NCI-H345 treated with DMSO at 0.1 percent for 48 hours (cell line): Measurements from ENCODE around the gene SLC25A42.
"Not testable (repeated sequence)": the region's sequence is repeated elsewhere in the genome, so short reads cannot be mapped to it uniquely, and the experiment has no call there.

Source experiments
- DNase-seq: peaks from one replicate; lab custom pipeline; 2025; ENCODE audit not compliant: unreplicated experiment; lab: John Stamatoyannopoulos, UW

The SLC25A42 gene

DNA sequence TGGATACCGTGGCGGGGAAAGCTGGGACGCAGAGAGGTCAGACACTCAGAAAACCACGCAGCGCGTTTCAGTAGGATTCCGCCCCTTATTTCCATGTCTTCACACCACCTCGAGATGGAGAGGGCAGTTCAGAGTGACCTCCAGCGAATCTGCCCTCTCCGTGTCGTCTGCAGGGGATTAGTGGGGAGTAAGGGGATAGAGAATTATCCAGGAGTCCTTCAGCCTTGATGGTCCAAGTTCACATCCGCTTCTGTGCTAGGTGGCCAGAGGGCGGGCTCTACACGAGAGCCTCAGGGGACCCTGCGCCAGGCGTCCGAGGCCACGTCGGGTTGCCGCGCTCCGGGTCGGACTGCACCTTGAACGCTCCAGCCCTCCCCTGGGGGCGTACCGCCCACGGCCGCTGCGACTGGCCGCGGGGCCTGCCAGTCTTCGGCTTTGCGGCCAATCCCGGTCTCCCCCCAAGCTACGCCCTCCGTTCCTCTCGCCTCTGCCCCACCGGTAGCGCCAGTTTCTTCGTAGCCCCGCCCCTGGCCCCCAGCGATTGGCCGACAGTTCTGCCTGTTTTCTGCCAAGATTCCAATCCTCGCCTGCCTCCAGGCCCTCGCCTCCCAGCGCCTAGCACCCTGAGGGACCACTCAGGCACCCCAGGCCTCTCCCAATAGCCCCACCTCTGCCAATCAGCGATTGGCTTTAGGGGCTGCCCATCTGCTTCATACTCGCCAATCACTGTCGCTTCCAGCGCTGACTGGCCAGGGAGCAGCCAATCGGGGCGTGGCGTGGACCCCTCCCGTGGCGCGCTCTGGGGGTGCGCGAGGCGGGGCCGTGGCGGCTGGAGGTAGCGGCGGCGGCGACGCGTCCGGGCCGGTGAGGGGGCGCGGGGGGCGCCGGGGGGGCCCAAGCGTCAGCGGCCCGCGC lies at the start of gene SLC25A42:
SLC25A42 (plus strand) TSS at position 812 of the 915 bp plus-strand sequence. CDS start 32,131 bp downstream, outside the sequence.
- DNase-seq = peak; percentile 94

- no peak for DNase-seq
Measured at GRCh38 chr19:19021115-19021514, 42.7 kb upstream of the SLC25A42 start.

DNA sequence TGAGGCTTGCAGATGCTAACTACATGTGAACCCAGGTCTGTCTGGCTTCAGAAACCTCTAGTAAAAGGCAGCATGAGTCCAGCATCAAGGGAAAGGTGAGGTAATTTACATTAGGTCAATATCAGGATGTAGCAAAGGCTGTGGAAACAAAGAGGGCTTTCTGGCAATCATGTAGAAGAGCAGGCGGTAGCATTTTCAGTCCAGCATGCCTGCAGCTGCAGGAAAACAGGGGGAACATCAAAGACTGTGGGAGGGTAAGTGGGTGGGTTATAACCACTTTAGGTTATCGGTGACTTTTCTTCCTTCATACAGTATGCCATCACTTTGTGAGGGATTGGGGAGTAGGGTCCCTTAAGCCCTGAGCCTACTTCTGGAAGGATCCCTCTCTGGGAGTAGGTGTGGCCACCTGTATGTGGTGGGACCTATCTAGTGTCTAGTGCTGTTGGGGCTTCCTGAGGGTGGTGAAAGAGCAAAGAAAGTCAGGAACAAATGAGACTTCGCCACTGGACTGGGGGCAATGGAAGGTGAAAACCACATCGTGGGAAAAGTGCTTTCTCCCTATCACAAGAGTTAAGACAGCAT lies 41.3 kb upstream of the SLC25A42 start:
- DNase-seq = no peak

DNA sequence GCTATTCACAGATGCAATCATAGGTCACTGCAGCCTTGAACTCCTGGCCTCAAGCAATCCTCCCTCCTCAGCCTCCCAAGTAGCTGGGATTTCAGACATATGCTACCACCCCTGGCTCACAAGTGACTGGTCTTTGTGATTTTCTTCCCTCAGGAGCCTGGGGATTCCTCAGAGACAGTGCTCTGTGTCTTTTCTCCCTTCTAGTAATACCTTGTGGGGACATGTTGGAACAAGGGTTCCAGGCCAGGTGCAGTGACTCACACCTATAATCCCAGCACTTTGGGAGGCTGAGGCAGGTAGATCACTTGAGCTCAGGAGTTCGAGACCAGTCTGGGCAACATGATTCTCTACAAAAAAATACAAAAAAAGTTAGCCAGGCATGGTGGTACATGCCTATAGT lies 40.4 kb upstream of the SLC25A42 start:
- DNase-seq = not testable (repeated sequence)

DNA sequence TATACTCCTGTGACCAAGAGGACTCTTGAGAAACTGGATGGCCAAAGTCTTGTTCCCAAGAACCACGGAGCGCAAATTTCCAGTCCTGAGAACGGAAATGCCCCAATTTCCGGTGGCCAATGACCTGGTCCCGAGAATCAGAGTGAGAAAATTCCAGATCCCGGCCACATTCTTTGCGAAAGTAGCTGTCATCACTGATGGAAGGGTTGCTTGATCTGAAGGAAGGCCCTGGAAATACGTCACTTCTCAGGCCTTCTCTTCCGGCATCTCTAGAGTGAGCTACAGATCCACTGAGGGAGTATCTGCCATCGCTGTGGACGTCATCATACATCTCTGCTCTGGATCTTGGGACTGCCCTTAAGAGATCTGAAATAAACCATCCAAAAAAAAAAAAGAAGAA lies 37.9 kb upstream of the SLC25A42 start:
- DNase-seq = no peak

DNA sequence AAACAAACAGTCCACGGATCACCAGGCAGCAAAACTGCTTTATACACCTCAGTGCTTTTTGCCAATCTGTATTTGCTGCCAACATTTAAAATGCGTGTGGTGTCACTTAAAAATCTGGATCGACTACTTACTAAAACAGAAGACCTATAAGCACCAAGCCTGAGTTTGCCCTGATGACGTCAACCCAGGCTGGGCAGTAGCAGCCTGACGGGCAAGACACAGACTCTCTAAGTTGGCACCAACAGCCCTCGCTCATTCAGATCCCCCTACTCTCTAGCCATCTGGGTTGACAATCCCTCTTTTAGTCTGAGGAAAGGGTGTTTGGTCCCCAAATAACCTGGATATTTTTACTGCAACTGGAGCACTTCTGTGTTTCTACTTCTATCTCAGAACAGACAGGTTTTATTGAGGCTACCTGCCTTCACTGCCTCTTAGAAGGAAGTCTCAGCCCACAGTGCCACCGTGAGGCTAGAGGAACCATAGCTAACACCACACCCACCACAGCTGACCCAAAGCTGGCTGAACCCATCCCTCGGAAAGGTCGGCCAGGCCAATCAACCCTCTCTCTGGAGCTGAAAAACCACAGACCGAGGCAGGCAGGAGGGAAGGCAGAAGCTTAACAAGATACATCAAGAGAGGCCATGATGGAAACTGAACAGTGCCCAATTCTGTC lies 37.4 kb upstream of the SLC25A42 start:
- DNase-seq = no peak

DNA sequence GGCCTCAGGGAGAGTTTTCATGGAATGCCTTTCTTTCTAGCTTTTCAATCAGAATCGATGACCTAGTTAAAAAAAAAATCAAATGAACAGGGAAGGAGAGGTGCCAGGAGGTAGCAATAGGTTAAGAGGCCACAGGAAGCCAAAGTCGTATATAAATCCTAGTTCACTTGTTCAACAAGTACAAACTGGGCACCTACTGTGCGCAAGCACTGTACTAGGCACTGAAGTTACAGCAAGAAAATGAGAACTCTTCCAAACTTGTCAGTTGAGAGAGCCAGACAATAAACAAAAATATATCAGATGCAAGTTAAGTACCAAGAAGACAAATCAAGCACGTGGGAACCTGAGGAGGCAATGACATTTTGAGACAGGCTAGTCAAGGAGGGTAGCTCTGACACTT lies 36.6 kb upstream of the SLC25A42 start:
- DNase-seq = no peak

- DNase-seq = no peak
Measured at GRCh38 chr19:19028526-19028925, 35.3 kb upstream of the SLC25A42 start.

- no peak for DNase-seq
Measured at GRCh38 chr19:19031891-19032290, 31.9 kb upstream of the SLC25A42 start.

DNA sequence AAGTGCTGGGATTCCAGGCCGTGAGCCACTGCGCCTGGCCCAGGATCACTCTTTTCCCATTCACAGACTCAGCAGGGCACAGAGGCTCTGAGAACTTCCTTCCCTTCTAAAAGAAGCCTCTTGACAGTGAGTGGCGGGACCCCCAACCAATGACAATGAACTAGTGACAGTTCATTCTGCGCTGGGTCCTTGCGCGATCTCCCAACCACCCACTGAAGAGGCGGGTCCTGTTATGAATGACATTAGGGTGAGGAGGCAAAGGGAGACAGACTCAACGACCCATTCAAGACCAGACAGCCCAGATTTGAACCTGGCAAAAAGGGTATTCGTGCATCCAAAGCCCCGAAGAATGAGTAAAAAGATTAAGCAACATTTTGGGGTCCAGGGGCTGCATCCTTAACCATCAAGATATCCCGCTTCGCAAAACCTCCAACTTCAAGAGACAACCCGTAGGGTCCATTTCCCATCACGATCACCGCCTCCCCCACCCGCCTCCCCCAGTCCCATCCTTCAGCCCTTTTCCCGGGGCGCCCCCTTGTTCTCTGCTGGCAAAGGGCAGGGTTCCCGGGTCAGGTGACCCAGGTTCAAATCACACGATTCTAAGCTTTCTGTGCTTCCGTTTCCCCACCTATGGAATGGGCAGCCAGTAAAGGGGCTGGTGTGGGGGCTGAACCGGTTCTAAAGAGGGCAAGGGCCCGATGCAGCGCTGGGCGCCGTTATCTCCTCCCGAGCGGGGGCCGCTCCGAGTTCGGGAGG lies 31.2 kb upstream of the SLC25A42 start:
- peak; percentile 68 for DNase-seq

DNA sequence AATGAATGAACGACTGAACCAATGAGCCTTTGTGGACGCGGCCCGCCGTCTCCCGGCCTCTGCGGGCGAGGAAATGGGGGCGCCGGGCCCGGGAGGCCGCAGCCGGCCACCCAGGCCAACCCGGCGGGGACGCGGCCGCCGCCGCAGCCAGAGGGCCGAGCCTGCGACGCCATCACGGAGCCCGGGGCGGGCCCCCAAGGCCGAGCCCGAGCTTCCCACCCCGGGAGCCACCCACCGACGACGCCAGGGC lies 30.7 kb upstream of the SLC25A42 start:
- DNase-seq = no peak

- peak; percentile 58 for DNase-seq
Measured at GRCh38 chr19:19033426-19034203, 30.2 kb upstream of the SLC25A42 start, which contains the start of the genes ARMC6 and SUGP2. ARMC6 (plus strand) TSS chr19:19033603; CDS start chr19:19034210, 607 bp downstream. SUGP2 (minus strand) TSS chr19:19033517; CDS start chr19:19031071, 2,446 bp downstream.

DNA sequence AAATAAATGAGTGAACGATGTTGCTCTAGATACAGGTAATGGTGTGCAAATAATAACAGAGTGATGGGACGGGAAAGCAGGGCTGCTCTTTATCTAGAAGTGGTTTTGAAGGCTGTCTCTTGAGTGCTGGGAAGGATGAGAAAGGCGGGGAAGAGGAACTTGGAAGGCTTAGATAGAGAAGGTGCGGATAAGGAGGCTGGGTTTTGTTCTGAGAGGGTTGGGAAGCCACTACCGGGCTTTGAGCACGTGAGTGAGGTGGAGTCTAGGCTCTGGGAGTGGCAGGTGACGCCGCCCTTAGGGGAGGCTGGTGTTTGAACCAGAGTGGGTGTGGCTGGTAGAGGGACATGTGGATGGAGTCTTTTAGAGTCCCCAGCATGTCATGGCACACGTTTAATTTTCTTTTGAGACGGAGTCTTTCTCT lies 29.6 kb upstream of the SLC25A42 start:
- DNase-seq = peak; percentile 34

GRCh38 chr19:19039901-19040300 lies 23.9 kb upstream of the SLC25A42 start:
- DNase-seq = no peak

GRCh38 chr19:19040417-19040816 lies 23.4 kb upstream of the SLC25A42 start:
- no peak for DNase-seq

DNA sequence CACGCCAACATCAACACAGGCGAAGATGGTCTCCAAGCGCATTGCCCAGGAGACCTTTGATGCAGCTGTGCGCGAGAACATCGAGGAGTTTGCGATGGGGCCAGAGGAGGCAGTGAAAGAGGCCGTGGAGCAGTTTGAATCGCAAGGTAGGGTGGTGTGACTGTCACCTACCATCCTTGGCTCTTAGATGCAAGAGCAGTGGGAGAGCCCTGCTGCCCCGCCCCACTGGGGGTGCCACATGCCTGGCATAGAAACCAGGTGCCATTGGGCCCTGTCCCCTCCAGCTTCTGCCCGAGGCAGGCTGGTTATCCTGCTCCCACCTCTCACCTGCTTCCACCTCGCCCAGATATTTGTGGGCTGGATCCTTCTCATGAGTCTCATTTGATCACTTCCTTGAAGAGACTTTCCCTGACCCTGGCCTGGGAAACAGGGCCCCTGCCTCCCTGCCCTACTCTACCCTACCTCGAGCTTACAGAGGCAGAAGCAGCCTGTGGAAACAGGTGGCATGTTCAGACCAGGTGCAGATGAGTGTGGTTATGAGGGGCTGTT lies 21.0 kb upstream of the SLC25A42 start:
- DNase-seq = no peak

DNA sequence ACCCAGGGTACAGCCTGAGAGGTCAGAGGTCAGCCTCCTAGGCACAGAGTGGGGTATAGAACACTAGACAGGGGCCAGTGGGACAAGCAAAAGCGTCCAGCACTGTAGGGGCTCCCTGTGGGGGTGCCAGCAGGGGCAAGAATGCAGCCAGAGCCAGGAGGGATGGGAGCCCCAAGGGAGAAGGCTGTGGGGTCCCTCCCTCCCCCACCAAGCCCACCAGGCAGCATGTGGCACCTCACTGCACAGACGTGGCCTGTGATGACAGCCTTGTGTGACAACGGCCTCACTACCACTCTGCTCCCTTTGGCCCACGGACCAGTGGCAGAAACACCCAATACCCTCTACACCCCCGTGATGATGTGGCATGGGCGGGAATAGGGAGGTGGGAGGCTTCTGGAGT lies 20.3 kb upstream of the SLC25A42 start:
- DNase-seq = no peak

DNA sequence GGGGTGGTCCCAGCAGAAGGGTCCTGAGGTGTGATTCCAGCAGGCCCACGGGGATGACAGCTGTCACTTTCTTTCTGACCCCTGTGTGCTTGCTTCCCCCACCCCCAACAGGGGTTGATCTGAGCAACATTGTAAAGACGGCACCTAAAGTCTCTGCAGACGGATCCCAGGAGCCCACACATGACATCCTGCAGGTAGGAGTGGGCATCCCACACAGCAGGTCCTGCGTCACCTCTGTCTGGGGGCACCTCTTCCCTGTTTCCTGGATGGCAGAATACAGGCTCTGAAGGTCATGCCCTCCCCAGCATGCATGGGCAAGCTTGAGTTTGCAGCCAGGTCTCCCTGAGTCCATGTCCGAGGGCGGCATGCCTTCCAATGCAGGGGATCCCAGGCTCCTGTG lies 19.9 kb upstream of the SLC25A42 start:
- DNase-seq = no peak

GRCh38 chr19:19049406-19049805 lies 14.4 kb upstream of the SLC25A42 start:
- no peak for DNase-seq

DNA sequence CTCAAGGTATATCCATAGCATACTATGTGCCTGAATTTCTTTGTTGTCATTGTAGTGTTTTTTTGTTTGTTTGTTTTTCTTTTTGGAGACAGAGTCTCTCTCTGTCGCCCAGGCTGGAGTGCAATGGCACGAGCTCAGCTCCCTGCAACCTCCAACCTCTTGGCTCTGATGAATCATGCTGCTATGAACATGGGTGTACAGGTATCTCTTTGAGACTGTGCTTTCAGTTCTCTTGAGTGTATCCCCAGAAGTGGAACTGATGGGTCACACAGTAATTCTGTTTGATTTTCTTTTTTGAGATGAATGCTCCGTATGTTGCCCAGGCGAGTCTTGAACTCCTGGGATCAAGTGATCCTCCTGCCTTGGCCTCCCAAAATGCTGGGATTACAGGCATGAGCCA lies 13.7 kb upstream of the SLC25A42 start:
- DNase-seq = no peak
